Measurements from ENCODE around the gene RPL13. TPM values are rescaled to one million over a fixed set of nuclear protein-coding genes. Genes with fewer than 3 reads are reported as not detected.
A peak's percentile ranks its signal among the peaks of the same experiment; 100 is the strongest.

The RPL13 gene
- polyA plus RNA-seq, 6 donors from 2014 or later: 3,620 to 5,980 (median 5,028) TPM

- DNase-seq (no peak), ATAC-seq (ENCODE audit: low read depth in 2 of 2) (peak in 1 of 2 donors; percentile 2)
- peak overlapping the region in 5 of 6 donors; percentile 82 to 93 (median 89) for H3K27ac Mint-ChIP-seq
- no peaks in the 10 kb centered on the region for H3K9me3 Mint-ChIP-seq
- no peaks in the 10 kb centered on the region for H3K27me3 Mint-ChIP-seq
- H3K36me3 Mint-ChIP-seq: peaks cover 0 to 13% of the 10 kb centered on the region in 2 donors
- peak overlapping the region; percentile 81 to 98 (median 92) for H3K4me3 Mint-ChIP-seq
- peaks cover 35 to 73% (median 58%) of the 10 kb centered on the region in 3 donors for H3K4me1 Mint-ChIP-seq
Observed at GRCh38 chr16:89561142-89561883, 831 bp downstream of the RPL13 start.

- peak overlapping the region; percentile 61 to 93 (median 80) for H3K27ac Mint-ChIP-seq
- ATAC-seq (ENCODE audit: low read depth in 2 of 2) (no peak), DNase-seq (no peak)
- H3K4me1 Mint-ChIP-seq: peaks cover 36 to 74% (median 60%) of the 10 kb centered on the region in 3 donors
- peaks cover 0 to 10% of the 10 kb centered on the region in 2 donors for H3K36me3 Mint-ChIP-seq
- no peaks in the 10 kb centered on the region for H3K27me3 Mint-ChIP-seq
- H3K4me3 Mint-ChIP-seq: peak overlapping the region; percentile 81 to 98 (median 92)
- no peaks in the 10 kb centered on the region for H3K9me3 Mint-ChIP-seq
Observed at GRCh38 chr16:89561884-89562599, 1.6 kb downstream of the RPL13 start.

DNA sequence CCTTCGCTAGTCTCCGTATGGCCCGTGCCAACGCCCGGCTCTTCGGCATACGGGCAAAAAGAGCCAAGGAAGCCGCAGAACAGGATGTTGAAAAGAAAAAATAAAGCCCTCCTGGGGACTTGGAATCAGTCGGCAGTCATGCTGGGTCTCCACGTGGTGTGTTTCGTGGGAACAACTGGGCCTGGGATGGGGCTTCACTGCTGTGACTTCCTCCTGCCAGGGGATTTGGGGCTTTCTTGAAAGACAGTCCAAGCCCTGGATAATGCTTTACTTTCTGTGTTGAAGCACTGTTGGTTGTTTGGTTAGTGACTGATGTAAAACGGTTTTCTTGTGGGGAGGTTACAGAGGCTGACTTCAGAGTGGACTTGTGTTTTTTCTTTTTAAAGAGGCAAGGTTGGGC, 2.5 kb downstream of the RPL13 start:
- no peak for DNase-seq
- Mint-ChIP-seq H3K27ac (peak overlapping the region in 4 of 6 donors; percentile 11 to 78 (median 63)), H3K4me3 (peak overlapping the region in 5 of 8 donors; percentile 22 to 98 (median 81)), H3K27me3 (no peaks in the 10 kb centered on the region), H3K4me1 (peaks cover 39 to 65% (median 53%) of the 10 kb centered on the region in 3 donors), H3K9me3 (no peaks in the 10 kb centered on the region), H3K36me3 (peaks cover 0 to 10% of the 10 kb centered on the region in 2 donors)
- no peak for ATAC-seq (ENCODE audit: low read depth in 2 of 2)

- ATAC-seq (ENCODE audit: low read depth in 2 of 2) (no peak), DNase-seq (no peak)
- Mint-ChIP-seq H3K4me3 (peak overlapping the region in 2 of 8 donors; percentile 51 to 98), H3K9me3 (no peaks in the 10 kb centered on the region), H3K27ac (peak overlapping the region in 2 of 6 donors; percentile 31 to 60), H3K36me3 (peaks cover 0 to 10% of the 10 kb centered on the region in 2 donors), H3K27me3 (no peaks in the 10 kb centered on the region), H3K4me1 (peaks cover 39 to 62% (median 53%) of the 10 kb centered on the region in 3 donors)
Observed at GRCh38 chr16:89563639-89564392, 3.3 kb downstream of the RPL13 start.

GRCh38 chr16:89564476-89565255, 4.2 kb downstream of the RPL13 start:
- Mint-ChIP-seq H3K27ac (peak overlapping the region in 4 of 6 donors; percentile 34 to 72 (median 48)), H3K36me3 (peaks cover 0 to 10% of the 10 kb centered on the region in 2 donors), H3K9me3 (no peaks in the 10 kb centered on the region), H3K27me3 (no peaks in the 10 kb centered on the region), H3K4me3 (peak overlapping the region in 6 of 8 donors; percentile 16 to 98 (median 67)), H3K4me1 (peaks cover 37 to 58% (median 51%) of the 10 kb centered on the region in 3 donors)
- DNase-seq (no peak), ATAC-seq (ENCODE audit: low read depth in 2 of 2) (no peak)

- H3K27me3 Mint-ChIP-seq: peaks cover 0 to 4% (median 0%) of the 10 kb centered on the region in 3 donors
- H3K27ac Mint-ChIP-seq: peak overlapping the region in 4 of 6 donors; percentile 34 to 72 (median 48)
- DNase-seq: no peak
- ATAC-seq (ENCODE audit: low read depth in 2 of 2): no peak
- no peaks in the 10 kb centered on the region for H3K9me3 Mint-ChIP-seq
- H3K36me3 Mint-ChIP-seq: peaks cover 0 to 10% of the 10 kb centered on the region in 2 donors
- H3K4me3 Mint-ChIP-seq: peak overlapping the region in 7 of 8 donors; percentile 49 to 98 (median 70)
- peaks cover 35 to 52% (median 48%) of the 10 kb centered on the region in 3 donors for H3K4me1 Mint-ChIP-seq
Observed at GRCh38 chr16:89565256-89565505, 4.7 kb downstream of the RPL13 start.

GRCh38 chr16:89565506-89566372, 5.3 kb downstream of the RPL13 start:
- DNase-seq (no peak), ATAC-seq (ENCODE audit: low read depth in 2 of 2) (peak; percentile 59 to 60)
- Mint-ChIP-seq H3K27me3 (peaks cover 0 to 7% (median 0%) of the 10 kb centered on the region in 3 donors), H3K9me3 (no peaks in the 10 kb centered on the region), H3K4me3 (peak overlapping the region; percentile 49 to 98 (median 74)), H3K4me1 (peaks cover 35 to 51% (median 48%) of the 10 kb centered on the region in 3 donors), H3K36me3 (peaks cover 0 to 10% of the 10 kb centered on the region in 2 donors), H3K27ac (peak overlapping the region in 4 of 6 donors; percentile 34 to 57 (median 52))

- Mint-ChIP-seq H3K4me1 (peaks cover 40 to 50% (median 45%) of the 10 kb centered on the region in 3 donors), H3K36me3 (no peaks in the 10 kb centered on the region), H3K9me3 (no peaks in the 10 kb centered on the region), H3K27ac (peak overlapping the region in 1 of 6 donors; percentile 34), H3K4me3 (no peak overlapping the region), H3K27me3 (peaks cover 0 to 22% (median 5%) of the 10 kb centered on the region in 3 donors)
- ATAC-seq (ENCODE audit: low read depth in 2 of 2) (no peak), DNase-seq (no peak)
Observed at GRCh38 chr16:89567656-89568594, 7.4 kb downstream of the RPL13 start.

DNA sequence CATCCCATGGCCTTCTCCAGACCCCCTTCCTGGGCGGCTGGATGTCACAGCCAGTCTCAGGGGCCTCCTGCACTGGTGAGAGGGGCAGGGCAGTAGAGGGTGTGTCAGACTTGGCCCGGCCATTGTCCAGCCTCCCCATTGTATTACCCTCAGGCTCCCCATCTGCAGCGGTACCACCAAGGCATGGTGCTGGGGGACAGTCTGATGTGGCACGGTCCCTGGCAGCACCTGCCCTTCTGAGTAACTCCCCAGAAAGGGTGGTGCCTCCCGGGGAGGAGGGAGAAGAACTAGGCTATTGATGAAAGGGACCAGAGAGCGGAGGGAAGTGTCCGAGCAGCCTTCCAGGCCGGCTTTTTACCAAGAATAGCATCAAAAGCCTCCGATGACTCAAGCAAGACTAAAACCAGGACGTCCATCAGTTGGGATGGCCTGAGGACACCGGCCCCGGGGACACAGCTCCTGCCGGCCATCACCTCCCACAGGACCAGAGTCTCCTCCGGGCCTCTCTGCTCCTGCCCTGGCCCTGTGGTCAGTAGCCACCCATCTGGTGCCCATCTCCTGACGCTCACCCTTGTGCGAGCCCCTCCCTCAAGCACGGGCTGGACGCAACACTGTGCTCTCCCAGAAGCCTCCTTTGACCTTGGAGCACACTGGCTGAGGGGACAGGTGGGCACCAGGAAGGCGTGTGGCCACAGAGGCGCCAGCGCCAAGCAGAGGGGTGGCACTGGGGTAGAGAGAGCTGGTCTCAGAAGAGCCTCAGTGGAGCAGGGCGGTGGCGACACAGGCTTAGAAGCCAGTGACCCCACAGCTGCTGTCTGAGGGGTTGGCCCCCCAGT, 9.2 kb downstream of the RPL13 start:
- ATAC-seq (ENCODE audit: low read depth in 2 of 2) (no peak), DNase-seq (no peak)
- peaks cover 31 to 38% (median 34%) of the 10 kb centered on the region in 3 donors for H3K4me1 Mint-ChIP-seq
- peak overlapping the region in 2 of 6 donors; percentile 29 to 51 for H3K27ac Mint-ChIP-seq
- H3K36me3 Mint-ChIP-seq: no peaks in the 10 kb centered on the region
- no peaks in the 10 kb centered on the region for H3K9me3 Mint-ChIP-seq
- H3K27me3 Mint-ChIP-seq: peaks cover 0 to 33% (median 5%) of the 10 kb centered on the region in 3 donors
- peak overlapping the region in 1 of 8 donors; percentile 40 for H3K4me3 Mint-ChIP-seq

DNA sequence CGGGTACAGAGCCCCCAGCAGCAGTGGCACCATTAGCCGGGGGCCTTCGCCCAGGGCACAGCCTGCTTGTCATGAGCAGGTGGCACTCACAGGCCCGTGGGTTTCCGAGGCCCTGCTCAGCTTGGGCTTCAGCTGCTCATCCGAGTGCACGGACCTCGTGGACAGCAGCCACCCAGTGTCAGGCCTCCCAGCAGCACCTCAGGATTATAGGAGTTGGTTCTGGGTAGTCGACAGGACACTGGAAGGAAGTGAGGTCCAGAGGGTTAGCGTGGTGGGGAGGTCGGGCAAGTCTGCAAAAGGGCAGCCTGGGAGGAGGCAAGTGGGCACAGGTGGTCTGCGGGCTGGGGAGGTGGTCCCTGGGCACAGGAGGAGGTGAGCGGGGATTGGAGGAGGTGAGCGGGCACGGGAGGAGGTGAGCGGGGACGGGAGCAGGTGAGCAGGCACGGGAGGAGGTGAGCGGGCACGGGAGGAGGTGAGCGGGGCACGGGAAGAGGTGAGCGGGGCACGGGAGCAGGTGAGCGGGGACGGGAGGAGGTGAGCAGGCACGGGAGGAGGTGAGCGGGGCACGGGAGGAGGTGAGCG, 10.0 kb downstream of the RPL13 start:
- Mint-ChIP-seq H3K27me3 (peaks cover 0 to 33% (median 5%) of the 10 kb centered on the region in 3 donors), H3K36me3 (no peaks in the 10 kb centered on the region), H3K4me3 (no peak overlapping the region), H3K9me3 (no peaks in the 10 kb centered on the region), H3K27ac (peak overlapping the region in 1 of 6 donors; percentile 51), H3K4me1 (peaks cover 24 to 31% (median 27%) of the 10 kb centered on the region in 3 donors)
- no peak for ATAC-seq (ENCODE audit: low read depth in 2 of 2)
- no peak for DNase-seq

Data from naive B cell (primary cell).